GM23338 (cell line): ENCODE results near the gene CEP89. TPM values are rescaled to one million over a fixed set of nuclear protein-coding genes. Genes with fewer than 3 reads are reported as not detected.
A peak's percentile ranks its signal among the peaks of the same experiment; 100 is the strongest.

Experiments
- ATAC-seq: fragments of 200-7000 bp; cut with Tn5 transposase; 3 replicates; pipeline ENCODE4 v1.9.1; 2020
- DNase-seq: peaks from one replicate; pipeline ENCODE4 v3.0.0-alpha.2; 2015; ENCODE audit warnings: low spot score
- H2AFZ ChIP-seq: fragments of 200-600 bp; sonication (generic); 2 replicates; pipeline ENCODE4 v1.8.0; 2016; ENCODE audit warnings: antibody characterized with exemption, mild to moderate bottlenecking, moderate library complexity
- H3F3A ChIP-seq: fragments of 200-600 bp; sonication (generic); replicated peaks from 2 replicates; pipeline ENCODE4 v1.8.0; 2017; ENCODE audit warnings: antibody characterized with exemption, mixed run types, low read depth
- H3K27ac ChIP-seq: fragments of 200-600 bp; sonication (generic); 2 replicates; pipeline ENCODE4 v1.6.1; 2016; ENCODE audit warnings: low read depth
- H3K27me3 ChIP-seq: fragments of 200-600 bp; sonication (generic); 2 replicates; pipeline ENCODE4 v1.8.0; 2016; ENCODE audit warnings: mild to moderate bottlenecking, mixed run types, moderate library complexity; ENCODE audit not compliant: insufficient read depth
- H3K36me3 ChIP-seq: fragments of 200-600 bp; sonication (generic); 2 replicates; pipeline ENCODE4 v1.8.0; 2016; ENCODE audit warnings: mild to moderate bottlenecking; ENCODE audit not compliant: insufficient read depth
- H3K4me1 ChIP-seq: fragments of 200-600 bp; sonication (generic); 2 replicates; pipeline ENCODE4 v1.8.0; 2016; ENCODE audit warnings: mild to moderate bottlenecking, moderate library complexity; ENCODE audit not compliant: insufficient read depth
- H3K4me2 ChIP-seq: fragments of 200-600 bp; sonication (generic); 2 replicates; pipeline ENCODE4 v1.7.1; 2017; ENCODE audit warnings: mixed run types
- H3K4me3 ChIP-seq: fragments of 200-600 bp; sonication (generic); 2 replicates; pipeline ENCODE4 v1.6.1; 2016; ENCODE audit warnings: mixed run types
- H3K79me2 ChIP-seq: fragments of 200-600 bp; sonication (generic); replicated peaks from 2 replicates; pipeline ENCODE4 v1.8.0; 2017; ENCODE audit warnings: mild to moderate bottlenecking; ENCODE audit not compliant: insufficient read depth
- H3K9me2 ChIP-seq: fragments of 200-600 bp; sonication (generic); 2 replicates; pipeline ENCODE4 v1.8.0; 2017; ENCODE audit not compliant: insufficient read depth
- H4K20me1 ChIP-seq: fragments of 200-600 bp; sonication (generic); replicated peaks from 2 replicates; pipeline ENCODE4 v1.8.0; 2017; ENCODE audit warnings: mild to moderate bottlenecking; ENCODE audit not compliant: insufficient read depth
- H3K27ac Mint-ChIP-seq: 2 replicates; pipeline ENCODE4 v1.8.0; 2020; ENCODE audit warnings: inconsistent platforms, mild to moderate bottlenecking, moderate library complexity, mixed read lengths
- H3K27me3 Mint-ChIP-seq: 3 replicates; pipeline ENCODE4 v1.8.0; 2022; ENCODE audit warnings: low read depth, mild to moderate bottlenecking, moderate library complexity, mixed read lengths, inconsistent platforms; ENCODE audit not compliant: insufficient read depth, poor library complexity
- H3K36me3 Mint-ChIP-seq: 3 replicates; pipeline ENCODE4 v1.8.0; 2021; ENCODE audit warnings: low read depth, mild to moderate bottlenecking, inconsistent platforms, moderate library complexity, mixed read lengths
- H3K4me1 Mint-ChIP-seq: 3 replicates; pipeline ENCODE4 v1.8.0; 2020; ENCODE audit warnings: mild to moderate bottlenecking, inconsistent platforms, mixed read lengths
- H3K4me3 Mint-ChIP-seq: 3 replicates; pipeline ENCODE4 v1.8.0; 2021; ENCODE audit warnings: moderate library complexity, mild to moderate bottlenecking, inconsistent platforms, mixed read lengths
- H3K9me3 Mint-ChIP-seq: 3 replicates; pipeline ENCODE4 v1.8.0; 2020; ENCODE audit warnings: moderate library complexity, mild to moderate bottlenecking, inconsistent platforms, mixed read lengths
- CREB1 ChIP-seq: fragments of 250-450 bp; sonication (Bioruptor Pico); IDR thresholded peaks from 2 replicates; pipeline ENCODE4 v1.5.0; 2020; ENCODE audit warnings: low read depth, mild to moderate bottlenecking, moderate library complexity
- EZH2 ChIP-seq: fragments of 200-600 bp; sonication (generic); IDR thresholded peaks from one replicate; pipeline ENCODE4 v1.8.0; 2017; ENCODE audit warnings: antibody characterized with exemption, mild to moderate bottlenecking, low read depth; ENCODE audit not compliant: unreplicated experiment
- EZH2phosphoT487 ChIP-seq: fragments of 200-600 bp; sonication (generic); IDR thresholded peaks from one replicate; pipeline ENCODE4 v1.8.1; 2018; ENCODE audit warnings: antibody characterized with exemption; ENCODE audit not compliant: unreplicated experiment
- JUNB ChIP-seq: IDR thresholded peaks from one replicate; pipeline ENCODE4 v1.6.1; 2016; ENCODE audit warnings: antibody characterized with exemption; ENCODE audit not compliant: unreplicated experiment
- NANOG ChIP-seq: IDR thresholded peaks from 2 replicates; pipeline ENCODE4 v1.6.1; 2016; ENCODE audit warnings: antibody characterized with exemption, borderline replicate concordance
- POLR2AphosphoS5 ChIP-seq: IDR thresholded peaks from 2 replicates; pipeline ENCODE4 v1.6.1; 2016; ENCODE audit warnings: antibody characterized with exemption, low read depth
- STAT1 ChIP-seq: IDR thresholded peaks from one replicate; pipeline ENCODE4 v1.6.1; 2016; ENCODE audit warnings: antibody characterized with exemption; ENCODE audit not compliant: unreplicated experiment
- ZNF114 ChIP-seq: fragments of 250-450 bp; sonication (Bioruptor Pico); IDR thresholded peaks from 2 replicates; pipeline ENCODE4 v1.5.0; 2020; ENCODE audit warnings: mild to moderate bottlenecking, moderate library complexity
- ZNF331 ChIP-seq: fragments of 250-450 bp; sonication (Bioruptor Pico); IDR thresholded peaks from 2 replicates; pipeline ENCODE4 v1.5.0; 2020; ENCODE audit warnings: low read depth, mild to moderate bottlenecking, moderate library complexity
- polyA plus RNA-seq: library from polyadenylated mRNA; unstranded; fragments of >200 nt; fragmentation: Nextera tagmentation; extraction: Ambion mirVana; gene quantifications from 2 replicates; pipeline ENCODE4 v1.2.1, GENCODE V29; 2016
- total RNA-seq: library from RNA; depleted of rRNA; stranded (reverse); fragments of >200 nt; shearing (Covaris generic); gene quantifications from 2 replicates; pipeline ENCODE4 v1.2.3, GENCODE V29; 2014
- TF ChIP-seq, protein P1 (sequence below): fragments of 250-450 bp; sonication (Bioruptor Pico); IDR thresholded peaks from 2 replicates; pipeline ENCODE4 v1.5.0; 2020; ENCODE audit warnings: mild to moderate bottlenecking, moderate library complexity
- TF ChIP-seq, protein P2 (sequence below): IDR thresholded peaks from one replicate; pipeline ENCODE4 v1.6.1; 2018; ENCODE audit warnings: antibody characterized with exemption; ENCODE audit not compliant: unreplicated experiment
- TF ChIP-seq, protein P3 (sequence below): IDR thresholded peaks from 2 replicates; pipeline ENCODE4 v1.6.1; 2016; ENCODE audit warnings: antibody characterized with exemption
- TF ChIP-seq, protein P4 (sequence below), 2 experiments: fragments of 200-600 bp in 1 of 2; sonication (generic) in 1 of 2; conservative IDR thresholded peaks; 2 replicates each; pipeline versions ENCODE4 v1.5.1 to v1.6.1; 2016 to 2017; ENCODE audit warnings: antibody characterized with exemption in 2 of 2, low read depth in 2 of 2, mild to moderate bottlenecking in 2 of 2, moderate library complexity in 1 of 2

CEP89 gene
- total and polyA plus RNA-seq, 2 experiments from 2014 or later, result 13.4 to 17.5 TPM

DNA sequence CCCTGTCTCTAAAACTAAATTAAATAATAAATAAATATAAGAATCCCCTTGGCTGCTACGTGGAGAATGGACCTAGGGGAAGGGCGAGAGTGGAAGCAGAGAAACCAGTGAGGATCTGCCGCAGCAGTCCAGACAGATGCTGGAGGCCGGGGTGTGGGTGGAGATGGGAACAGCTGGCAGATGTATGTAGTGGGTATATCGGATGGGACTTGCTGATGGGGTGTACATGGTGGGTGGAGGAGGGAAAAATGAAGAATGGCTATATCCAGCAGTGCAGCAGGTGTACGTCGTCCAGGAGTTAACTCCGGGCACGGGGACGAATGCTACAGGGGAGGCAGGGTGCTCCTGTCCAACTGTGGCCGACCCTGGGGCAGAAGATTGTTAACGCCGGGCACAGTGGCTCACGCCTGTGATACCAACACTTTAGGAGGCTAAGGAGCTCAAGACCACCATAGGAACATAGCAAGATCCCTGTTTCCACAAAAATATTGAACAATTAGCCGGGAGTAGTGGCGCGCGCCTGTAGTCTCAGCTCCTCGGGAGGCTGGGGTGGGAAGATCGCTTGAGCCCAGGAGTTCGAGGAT is 654 bp downstream of the CEP89 start:
- no peaks in the 10 kb centered on the region for H3K4me1 Mint-ChIP-seq
- DNase-seq, result no peak
- H3K27ac ChIP-seq, result no peak overlapping the region
- 0 out of 2 replicates have a peak overlapping the region, but pooled peaks have one; percentile 23 for H3K27ac Mint-ChIP-seq
- ATAC-seq, result no peak
- H3K4me2 ChIP-seq, result peak overlapping the region; percentile 92
- no peaks in the 10 kb centered on the region for H3K36me3 ChIP-seq
- H3K27me3 Mint-ChIP-seq, result peaks cover 8% of the 10 kb centered on the region
- H3K27me3 ChIP-seq, result no peaks in the 10 kb centered on the region
- no peaks in the 10 kb centered on the region for H3K9me3 Mint-ChIP-seq
- no peaks in the 10 kb centered on the region for H3F3A ChIP-seq
- H3K4me3 Mint-ChIP-seq, result peak overlapping the region; percentile 100
- peaks cover 15% of the 10 kb centered on the region for H3K79me2 ChIP-seq
- 0 out of 2 replicates have a peak, but pooled peaks cover 4% of the 10 kb centered on the region for H4K20me1 ChIP-seq
- H3K36me3 Mint-ChIP-seq, result peaks cover 19% of the 10 kb centered on the region
- no peaks in the 10 kb centered on the region for H3K9me2 ChIP-seq
- peak overlapping the region; percentile 70 for H3K4me3 ChIP-seq
- no peak for TF ChIP-seq NANOG
- no peak for TF ChIP-seq POLR2AphosphoS5
- no peak for TF ChIP-seq ZNF331 (CRISPR knock-in tag)
- TF ChIP-seq EZH2phosphoT487, result no peak
- no peak for TF ChIP-seq ZNF114 (CRISPR knock-in tag)
- TF ChIP-seq CREB1 (CRISPR knock-in tag), result no peak
- TF ChIP-seq EZH2, result no peak
- TF ChIP-seq, protein P1, sequence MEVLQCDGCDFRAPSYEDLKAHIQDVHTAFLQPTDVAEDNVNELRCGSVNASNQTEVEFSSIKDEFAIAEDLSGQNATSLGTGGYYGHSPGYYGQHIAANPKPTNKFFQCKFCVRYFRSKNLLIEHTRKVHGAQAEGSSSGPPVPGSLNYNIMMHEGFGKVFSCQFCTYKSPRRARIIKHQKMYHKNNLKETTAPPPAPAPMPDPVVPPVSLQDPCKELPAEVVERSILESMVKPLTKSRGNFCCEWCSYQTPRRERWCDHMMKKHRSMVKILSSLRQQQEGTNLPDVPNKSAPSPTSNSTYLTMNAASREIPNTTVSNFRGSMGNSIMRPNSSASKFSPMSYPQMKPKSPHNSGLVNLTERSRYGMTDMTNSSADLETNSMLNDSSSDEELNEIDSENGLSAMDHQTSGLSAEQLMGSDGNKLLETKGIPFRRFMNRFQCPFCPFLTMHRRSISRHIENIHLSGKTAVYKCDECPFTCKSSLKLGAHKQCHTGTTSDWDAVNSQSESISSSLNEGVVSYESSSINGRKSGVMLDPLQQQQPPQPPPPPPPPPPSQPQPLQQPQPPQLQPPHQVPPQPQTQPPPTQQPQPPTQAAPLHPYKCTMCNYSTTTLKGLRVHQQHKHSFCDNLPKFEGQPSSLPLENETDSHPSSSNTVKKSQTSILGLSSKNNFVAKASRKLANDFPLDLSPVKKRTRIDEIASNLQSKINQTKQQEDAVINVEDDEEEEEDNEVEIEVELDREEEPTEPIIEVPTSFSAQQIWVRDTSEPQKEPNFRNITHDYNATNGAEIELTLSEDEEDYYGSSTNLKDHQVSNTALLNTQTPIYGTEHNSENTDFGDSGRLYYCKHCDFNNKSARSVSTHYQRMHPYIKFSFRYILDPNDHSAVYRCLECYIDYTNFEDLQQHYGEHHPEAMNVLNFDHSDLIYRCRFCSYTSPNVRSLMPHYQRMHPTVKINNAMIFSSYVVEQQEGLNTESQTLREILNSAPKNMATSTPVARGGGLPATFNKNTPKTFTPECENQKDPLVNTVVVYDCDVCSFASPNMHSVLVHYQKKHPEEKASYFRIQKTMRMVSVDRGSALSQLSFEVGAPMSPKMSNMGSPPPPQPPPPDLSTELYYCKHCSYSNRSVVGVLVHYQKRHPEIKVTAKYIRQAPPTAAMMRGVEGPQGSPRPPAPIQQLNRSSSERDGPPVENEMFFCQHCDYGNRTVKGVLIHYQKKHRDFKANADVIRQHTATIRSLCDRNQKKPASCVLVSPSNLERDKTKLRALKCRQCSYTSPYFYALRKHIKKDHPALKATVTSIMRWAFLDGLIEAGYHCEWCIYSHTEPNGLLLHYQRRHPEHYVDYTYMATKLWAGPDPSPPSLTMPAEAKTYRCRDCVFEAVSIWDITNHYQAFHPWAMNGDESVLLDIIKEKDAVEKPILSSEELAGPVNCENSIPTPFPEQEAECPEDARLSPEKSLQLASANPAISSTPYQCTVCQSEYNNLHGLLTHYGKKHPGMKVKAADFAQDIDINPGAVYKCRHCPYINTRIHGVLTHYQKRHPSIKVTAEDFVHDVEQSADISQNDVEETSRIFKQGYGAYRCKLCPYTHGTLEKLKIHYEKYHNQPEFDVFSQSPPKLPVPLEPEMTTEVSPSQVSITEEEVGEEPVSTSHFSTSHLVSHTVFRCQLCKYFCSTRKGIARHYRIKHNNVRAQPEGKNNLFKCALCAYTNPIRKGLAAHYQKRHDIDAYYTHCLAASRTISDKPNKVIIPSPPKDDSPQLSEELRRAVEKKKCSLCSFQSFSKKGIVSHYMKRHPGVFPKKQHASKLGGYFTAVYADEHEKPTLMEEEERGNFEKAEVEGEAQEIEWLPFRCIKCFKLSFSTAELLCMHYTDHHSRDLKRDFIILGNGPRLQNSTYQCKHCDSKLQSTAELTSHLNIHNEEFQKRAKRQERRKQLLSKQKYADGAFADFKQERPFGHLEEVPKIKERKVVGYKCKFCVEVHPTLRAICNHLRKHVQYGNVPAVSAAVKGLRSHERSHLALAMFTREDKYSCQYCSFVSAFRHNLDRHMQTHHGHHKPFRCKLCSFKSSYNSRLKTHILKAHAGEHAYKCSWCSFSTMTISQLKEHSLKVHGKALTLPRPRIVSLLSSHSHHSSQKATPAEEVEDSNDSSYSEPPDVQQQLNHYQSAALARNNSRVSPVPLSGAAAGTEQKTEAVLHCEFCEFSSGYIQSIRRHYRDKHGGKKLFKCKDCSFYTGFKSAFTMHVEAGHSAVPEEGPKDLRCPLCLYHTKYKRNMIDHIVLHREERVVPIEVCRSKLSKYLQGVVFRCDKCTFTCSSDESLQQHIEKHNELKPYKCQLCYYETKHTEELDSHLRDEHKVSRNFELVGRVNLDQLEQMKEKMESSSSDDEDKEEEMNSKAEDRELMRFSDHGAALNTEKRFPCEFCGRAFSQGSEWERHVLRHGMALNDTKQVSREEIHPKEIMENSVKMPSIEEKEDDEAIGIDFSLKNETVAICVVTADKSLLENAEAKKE, result no peak
- TF ChIP-seq, protein P2, sequence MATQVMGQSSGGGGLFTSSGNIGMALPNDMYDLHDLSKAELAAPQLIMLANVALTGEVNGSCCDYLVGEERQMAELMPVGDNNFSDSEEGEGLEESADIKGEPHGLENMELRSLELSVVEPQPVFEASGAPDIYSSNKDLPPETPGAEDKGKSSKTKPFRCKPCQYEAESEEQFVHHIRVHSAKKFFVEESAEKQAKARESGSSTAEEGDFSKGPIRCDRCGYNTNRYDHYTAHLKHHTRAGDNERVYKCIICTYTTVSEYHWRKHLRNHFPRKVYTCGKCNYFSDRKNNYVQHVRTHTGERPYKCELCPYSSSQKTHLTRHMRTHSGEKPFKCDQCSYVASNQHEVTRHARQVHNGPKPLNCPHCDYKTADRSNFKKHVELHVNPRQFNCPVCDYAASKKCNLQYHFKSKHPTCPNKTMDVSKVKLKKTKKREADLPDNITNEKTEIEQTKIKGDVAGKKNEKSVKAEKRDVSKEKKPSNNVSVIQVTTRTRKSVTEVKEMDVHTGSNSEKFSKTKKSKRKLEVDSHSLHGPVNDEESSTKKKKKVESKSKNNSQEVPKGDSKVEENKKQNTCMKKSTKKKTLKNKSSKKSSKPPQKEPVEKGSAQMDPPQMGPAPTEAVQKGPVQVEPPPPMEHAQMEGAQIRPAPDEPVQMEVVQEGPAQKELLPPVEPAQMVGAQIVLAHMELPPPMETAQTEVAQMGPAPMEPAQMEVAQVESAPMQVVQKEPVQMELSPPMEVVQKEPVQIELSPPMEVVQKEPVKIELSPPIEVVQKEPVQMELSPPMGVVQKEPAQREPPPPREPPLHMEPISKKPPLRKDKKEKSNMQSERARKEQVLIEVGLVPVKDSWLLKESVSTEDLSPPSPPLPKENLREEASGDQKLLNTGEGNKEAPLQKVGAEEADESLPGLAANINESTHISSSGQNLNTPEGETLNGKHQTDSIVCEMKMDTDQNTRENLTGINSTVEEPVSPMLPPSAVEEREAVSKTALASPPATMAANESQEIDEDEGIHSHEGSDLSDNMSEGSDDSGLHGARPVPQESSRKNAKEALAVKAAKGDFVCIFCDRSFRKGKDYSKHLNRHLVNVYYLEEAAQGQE, result no peak
- TF ChIP-seq STAT1, result no peak
- TF ChIP-seq, protein P3, sequence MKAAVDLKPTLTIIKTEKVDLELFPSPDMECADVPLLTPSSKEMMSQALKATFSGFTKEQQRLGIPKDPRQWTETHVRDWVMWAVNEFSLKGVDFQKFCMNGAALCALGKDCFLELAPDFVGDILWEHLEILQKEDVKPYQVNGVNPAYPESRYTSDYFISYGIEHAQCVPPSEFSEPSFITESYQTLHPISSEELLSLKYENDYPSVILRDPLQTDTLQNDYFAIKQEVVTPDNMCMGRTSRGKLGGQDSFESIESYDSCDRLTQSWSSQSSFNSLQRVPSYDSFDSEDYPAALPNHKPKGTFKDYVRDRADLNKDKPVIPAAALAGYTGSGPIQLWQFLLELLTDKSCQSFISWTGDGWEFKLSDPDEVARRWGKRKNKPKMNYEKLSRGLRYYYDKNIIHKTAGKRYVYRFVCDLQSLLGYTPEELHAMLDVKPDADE, result no peak
- TF ChIP-seq, protein P4, sequence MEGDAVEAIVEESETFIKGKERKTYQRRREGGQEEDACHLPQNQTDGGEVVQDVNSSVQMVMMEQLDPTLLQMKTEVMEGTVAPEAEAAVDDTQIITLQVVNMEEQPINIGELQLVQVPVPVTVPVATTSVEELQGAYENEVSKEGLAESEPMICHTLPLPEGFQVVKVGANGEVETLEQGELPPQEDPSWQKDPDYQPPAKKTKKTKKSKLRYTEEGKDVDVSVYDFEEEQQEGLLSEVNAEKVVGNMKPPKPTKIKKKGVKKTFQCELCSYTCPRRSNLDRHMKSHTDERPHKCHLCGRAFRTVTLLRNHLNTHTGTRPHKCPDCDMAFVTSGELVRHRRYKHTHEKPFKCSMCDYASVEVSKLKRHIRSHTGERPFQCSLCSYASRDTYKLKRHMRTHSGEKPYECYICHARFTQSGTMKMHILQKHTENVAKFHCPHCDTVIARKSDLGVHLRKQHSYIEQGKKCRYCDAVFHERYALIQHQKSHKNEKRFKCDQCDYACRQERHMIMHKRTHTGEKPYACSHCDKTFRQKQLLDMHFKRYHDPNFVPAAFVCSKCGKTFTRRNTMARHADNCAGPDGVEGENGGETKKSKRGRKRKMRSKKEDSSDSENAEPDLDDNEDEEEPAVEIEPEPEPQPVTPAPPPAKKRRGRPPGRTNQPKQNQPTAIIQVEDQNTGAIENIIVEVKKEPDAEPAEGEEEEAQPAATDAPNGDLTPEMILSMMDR (conservative IDR thresholded peaks at IDR 0.05; ENCODE audit: low read depth in 2 of 2), result no peak
- no peak for TF ChIP-seq JUNB
- H3K4me1 ChIP-seq, result no peaks in the 10 kb centered on the region
- peak overlapping the region; percentile 29; the same call in 1 of the 2 replicates for H2AFZ ChIP-seq
